ENCODE results near the gene COL18A1.

COL18A1 gene

DNA sequence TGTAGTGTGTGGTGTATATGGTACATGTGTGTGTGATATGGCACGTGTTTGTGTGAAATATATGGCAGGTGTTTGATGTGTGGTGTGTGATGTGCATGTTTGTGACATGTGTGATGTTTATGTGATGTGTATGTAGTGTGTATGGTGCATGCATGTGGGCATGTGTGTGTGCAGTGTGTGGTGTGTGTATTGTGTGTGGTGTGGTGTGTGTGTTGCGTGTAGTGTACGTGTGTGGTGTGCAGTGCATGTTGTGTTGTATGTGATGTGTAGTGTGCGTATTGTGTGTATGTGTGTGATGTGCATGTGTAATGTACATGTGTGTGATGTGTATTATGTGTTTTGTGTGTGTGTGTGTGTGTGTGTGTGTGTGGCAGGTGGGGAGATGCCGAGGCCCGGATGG is 71.6 kb downstream of the COL18A1 start:
- DNase-seq (ENCODE audit: low spot score): no peak
- in situ Hi-C loops (cut with MboI; ENCODE audit: low sequenced_read_pairs, unreplicated experiment): no loop called here
- TF ChIP-seq CTCF (IDR thresholded peaks at IDR 0.05; ENCODE audit: borderline replicate concordance, control extremely low read depth, extremely low read depth, insufficient read depth, missing control alignments): no peak

- no peak for TF ChIP-seq CTCF (IDR thresholded peaks at IDR 0.05; ENCODE audit: borderline replicate concordance, control extremely low read depth, extremely low read depth, insufficient read depth, missing control alignments)
- no peak for DNase-seq (ENCODE audit: low spot score)
- in situ Hi-C loops (cut with MboI; ENCODE audit: low sequenced_read_pairs, unreplicated experiment): no loop called here
Observed at GRCh38 chr21:45477176-45478114, 72.5 kb downstream of the COL18A1 start.

DNA sequence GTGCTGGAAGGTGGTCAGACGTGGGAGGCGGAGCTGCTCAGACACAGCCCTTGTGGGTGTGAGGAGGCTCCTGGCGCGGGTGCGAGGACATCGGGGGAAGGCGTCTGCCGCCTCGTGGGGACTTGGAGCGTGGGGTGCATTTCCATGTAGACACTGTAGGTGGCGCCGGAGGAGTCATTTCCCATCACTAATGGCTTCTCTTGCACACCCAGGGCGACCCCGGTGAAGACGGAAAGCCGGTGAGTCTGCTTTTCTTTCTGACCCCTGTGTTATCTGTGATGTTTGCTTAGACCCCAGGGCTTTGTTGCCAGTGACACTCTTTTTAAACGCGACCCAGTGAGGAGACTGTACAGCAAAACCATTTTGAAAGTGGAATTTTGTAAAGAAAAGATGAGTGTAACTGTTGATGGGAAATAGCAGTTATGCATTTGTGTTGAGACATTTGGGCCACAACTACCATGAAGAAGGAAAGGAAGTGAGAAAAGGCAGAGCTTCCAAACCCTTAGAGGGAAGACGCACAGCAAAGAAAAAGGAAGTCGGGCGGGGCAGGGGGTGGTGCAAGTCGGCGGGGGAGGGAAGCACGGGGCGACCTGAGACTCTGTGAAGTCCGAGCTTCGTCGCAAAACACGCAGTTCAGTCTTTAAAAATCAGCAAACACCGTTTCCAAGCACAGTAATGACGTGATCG is 73.3 kb downstream of the COL18A1 start:
- in situ Hi-C loops (cut with MboI; ENCODE audit: low sequenced_read_pairs, unreplicated experiment): no loop called here
- TF ChIP-seq CTCF (IDR thresholded peaks at IDR 0.05; ENCODE audit: borderline replicate concordance, control extremely low read depth, extremely low read depth, insufficient read depth, missing control alignments): peak; percentile 78
- peak; percentile 89 for DNase-seq (ENCODE audit: low spot score)

- no peak for DNase-seq (ENCODE audit: low spot score)
- in situ Hi-C loops (cut with MboI; ENCODE audit: low sequenced_read_pairs, unreplicated experiment): no loop called here
- TF ChIP-seq CTCF (IDR thresholded peaks at IDR 0.05; ENCODE audit: borderline replicate concordance, control extremely low read depth, extremely low read depth, insufficient read depth, missing control alignments): no peak
Observed at GRCh38 chr21:45478816-45479669, 74.1 kb downstream of the COL18A1 start.

DNA sequence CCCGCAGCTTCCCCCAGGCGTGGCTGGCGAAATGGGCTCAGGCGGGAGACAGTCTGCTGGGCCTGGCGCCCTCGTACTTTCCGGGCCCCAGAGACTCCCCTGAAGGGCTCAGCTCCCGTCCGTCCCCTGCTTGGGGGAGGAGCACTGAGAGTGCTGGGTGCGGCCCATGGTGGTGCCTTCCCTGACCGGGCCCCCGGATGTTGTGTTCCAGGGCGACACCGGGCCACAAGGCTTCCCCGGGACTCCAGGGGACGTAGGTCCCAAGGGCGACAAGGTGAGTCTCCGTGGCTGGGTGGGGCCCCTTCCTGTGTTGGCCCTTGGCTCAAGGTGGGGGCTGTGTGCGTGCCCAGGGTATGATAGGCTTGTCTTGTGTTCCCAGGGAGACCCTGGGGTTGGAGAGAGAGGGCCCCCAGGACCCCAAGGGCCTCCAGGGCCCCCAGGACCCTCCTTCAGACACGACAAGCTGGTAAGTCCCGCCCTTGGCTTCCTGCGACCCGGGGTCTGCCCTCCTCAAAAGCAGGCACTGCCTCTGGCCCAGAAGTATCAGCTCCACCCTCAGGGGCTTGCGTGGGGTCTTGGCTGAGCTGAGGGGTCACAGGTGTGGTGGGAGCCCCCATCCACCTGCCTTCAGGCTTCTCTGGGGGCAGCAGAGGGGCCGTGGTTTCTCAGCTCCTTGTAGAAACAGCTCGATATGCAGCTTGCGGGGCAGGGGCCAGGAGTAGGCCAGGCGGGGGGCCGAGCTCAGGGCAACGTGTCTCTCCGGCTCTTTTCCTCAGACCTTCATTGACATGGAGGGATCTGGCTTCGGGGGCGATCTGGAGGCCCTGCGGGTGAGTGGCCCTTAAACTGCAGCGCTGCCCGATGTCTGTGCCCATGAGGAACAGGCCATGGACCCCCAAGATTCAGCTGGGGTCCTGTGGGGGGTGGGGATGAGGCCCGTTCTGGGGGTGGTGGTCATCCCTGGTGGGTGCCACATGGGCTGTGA is 75.0 kb downstream of the COL18A1 start:
- in situ Hi-C loops (cut with MboI; ENCODE audit: low sequenced_read_pairs, unreplicated experiment): no loop called here
- no peak for DNase-seq (ENCODE audit: low spot score)

More for the DNA sequence above, 75.0 kb downstream of the COL18A1 start:
- no peak for TF ChIP-seq CTCF (IDR thresholded peaks at IDR 0.05; ENCODE audit: borderline replicate concordance, control extremely low read depth, extremely low read depth, insufficient read depth, missing control alignments)
